ENCODE data around the gene LIN52. TPM values are rescaled to one million over a fixed set of nuclear protein-coding genes. Genes with fewer than 3 reads are reported as not detected.

Gene LIN52
- 1 to 10 TPM; 7.8 to 8.1 TPM for total RNA-seq

DNA sequence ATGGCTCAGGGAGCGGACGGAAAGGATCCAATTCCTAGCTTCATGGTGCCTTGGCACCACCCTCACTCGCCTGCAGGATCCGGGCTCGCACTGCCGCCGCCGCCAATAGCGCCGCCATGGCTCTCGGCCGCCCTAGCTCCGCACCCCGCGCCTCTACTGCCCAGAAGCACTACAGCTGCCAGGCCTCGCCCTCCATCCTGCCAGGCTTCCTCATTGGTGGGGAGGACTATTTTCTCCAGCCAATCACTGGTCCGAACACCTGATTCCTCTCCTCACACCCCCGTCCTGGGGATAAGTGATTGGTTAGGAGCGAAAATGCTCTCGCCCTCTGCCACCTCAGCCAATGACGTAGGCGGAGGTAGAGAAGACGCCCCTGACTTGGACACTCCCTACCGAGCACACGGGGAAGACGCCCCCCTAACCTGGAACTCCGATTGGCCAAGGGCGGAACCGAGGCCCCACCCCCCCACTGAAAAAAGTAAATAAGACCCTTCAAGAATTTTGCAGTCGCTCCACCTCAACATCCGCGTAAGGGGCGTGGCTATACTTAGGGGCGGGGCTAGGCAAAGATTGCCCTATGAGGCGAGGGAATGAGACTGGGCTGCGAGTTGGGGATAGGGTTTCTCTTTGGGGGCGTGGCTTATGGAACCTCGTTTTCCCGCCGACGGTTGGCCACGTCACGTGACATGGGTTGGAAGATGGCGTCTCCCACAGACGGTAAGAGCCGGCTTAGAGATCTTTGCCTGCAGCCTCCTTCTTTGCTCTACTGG is at the start of gene LIN52, which contains the start of gene ALDH6A1:
TSS of gene LIN52 (plus strand) at position 680 of the 770 bp plus-strand sequence. CDS start at position 699, 19 bp downstream.
TSS of gene ALDH6A1 (minus strand) at position 177 of the 770 bp plus-strand sequence. CDS start at position 118, 59 bp downstream.
- DNase-seq (ENCODE audit: low spot score) = peak; percentile 100
- Histone ChIP-seq H3K27me3 (replicated peaks; ENCODE audit: insufficient read depth) (no peaks in the 10 kb centered on the region), H3K4me1 (replicated peaks) (no peaks in the 10 kb centered on the region), H3K36me3 (no peaks in the 10 kb centered on the region), H3K9me3 (no peaks in the 10 kb centered on the region), H3K27ac (peak within 1 kb of the TSS; percentile 93 to 94), H3K4me3 (peak within 1 kb of the TSS; percentile 64 to 92)
- TF ChIP-seq, protein P1, sequence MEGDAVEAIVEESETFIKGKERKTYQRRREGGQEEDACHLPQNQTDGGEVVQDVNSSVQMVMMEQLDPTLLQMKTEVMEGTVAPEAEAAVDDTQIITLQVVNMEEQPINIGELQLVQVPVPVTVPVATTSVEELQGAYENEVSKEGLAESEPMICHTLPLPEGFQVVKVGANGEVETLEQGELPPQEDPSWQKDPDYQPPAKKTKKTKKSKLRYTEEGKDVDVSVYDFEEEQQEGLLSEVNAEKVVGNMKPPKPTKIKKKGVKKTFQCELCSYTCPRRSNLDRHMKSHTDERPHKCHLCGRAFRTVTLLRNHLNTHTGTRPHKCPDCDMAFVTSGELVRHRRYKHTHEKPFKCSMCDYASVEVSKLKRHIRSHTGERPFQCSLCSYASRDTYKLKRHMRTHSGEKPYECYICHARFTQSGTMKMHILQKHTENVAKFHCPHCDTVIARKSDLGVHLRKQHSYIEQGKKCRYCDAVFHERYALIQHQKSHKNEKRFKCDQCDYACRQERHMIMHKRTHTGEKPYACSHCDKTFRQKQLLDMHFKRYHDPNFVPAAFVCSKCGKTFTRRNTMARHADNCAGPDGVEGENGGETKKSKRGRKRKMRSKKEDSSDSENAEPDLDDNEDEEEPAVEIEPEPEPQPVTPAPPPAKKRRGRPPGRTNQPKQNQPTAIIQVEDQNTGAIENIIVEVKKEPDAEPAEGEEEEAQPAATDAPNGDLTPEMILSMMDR (IDR thresholded peaks at IDR 0.05) = peak in 2 of 4 experiments; percentile 24 to 31
- TF ChIP-seq POLR2AphosphoS5 (IDR thresholded peaks at IDR 0.05) (peak; percentile 93), POLR2A (IDR thresholded peaks at IDR 0.05) (peak; percentile 98)
- intact Hi-C loops (cut with DNase I) = no loop called here
- WGBS = under 1% methylated on average over 46 of the region's 46 CpGs

DNA sequence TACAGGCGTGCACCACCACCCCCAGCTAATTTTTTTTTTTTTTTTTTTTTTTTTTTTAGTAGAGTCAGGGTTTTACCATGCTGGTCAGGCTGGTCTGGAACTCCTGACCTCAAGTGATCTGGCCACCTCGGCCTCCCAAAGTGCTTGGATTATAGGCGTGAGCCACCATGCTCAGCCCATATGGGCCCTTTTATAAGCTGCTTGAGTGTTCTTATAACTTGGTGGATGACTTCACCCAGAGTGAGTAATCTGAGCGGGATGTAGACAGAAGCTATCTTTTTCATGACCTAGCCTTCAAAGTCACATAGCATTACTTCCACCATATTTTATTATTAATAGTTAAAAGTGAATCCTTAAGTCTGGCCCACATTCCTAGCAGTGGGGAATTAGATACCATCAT is 49.2 kb upstream of the LIN52 start:
- Histone ChIP-seq H3K4me1 (replicated peaks) (no peaks in the 10 kb centered on the region), H3K4me3 (no peak overlapping the region), H3K27ac (no peak overlapping the region), H3K27me3 (replicated peaks; ENCODE audit: insufficient read depth) (no peaks in the 10 kb centered on the region), H3K9me3 (no peaks in the 10 kb centered on the region), H3K36me3 (no peaks in the 10 kb centered on the region)
- TF ChIP-seq POLR2A (IDR thresholded peaks at IDR 0.05) = no peak
- TF ChIP-seq, protein P1 (IDR thresholded peaks at IDR 0.05) = no peak
- TF ChIP-seq POLR2AphosphoS5 (IDR thresholded peaks at IDR 0.05) = no peak
- WGBS = 88% methylated on average over 4 of the region's 4 CpGs
- intact Hi-C loops (cut with DNase I) = no loop called here
- no peak for DNase-seq (ENCODE audit: low spot score)

DNA sequence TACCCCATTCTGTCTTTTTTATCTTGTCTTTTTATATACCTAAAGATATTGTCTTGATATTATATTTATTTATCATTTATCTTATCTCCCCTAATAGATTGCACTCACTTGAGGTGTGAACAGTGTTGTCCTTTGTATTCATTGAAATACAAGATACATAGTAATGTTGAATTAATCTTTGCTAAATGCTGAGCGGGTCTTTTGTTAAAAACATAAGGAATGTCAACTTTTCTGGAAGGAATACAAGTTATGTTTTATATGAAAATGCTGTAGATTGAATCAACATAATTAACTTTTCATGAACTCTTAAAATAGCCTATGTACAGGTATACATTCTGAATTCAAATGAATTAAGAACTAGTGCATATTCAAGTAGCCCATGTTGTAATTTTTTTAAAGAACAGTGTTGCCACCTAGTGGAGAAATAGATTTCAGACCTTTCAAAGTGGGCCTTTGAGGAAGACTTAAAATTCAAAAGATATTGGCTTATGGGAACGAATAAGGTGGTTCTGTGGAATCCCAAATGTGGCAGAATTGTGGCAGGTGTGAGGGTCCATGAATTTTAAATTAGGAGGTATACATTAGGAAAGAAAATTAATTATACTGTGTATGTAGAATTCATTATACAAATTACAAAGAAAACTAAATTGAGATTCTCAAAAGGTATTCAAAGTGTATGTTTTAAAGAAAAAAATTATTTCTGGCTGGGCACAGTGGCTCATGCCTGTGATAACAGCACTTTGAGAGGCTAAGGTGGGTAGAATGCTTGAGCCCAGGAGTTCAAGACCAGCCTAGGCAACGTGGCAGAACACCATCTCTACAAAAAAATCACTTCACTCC is 46.5 kb upstream of the LIN52 start:
- H3K36me3 ChIP-seq = no peaks in the 10 kb centered on the region
- WGBS = 66% methylated on average over 3 of the region's 3 CpGs
- no peak for DNase-seq (ENCODE audit: low spot score)
- H3K9me3 ChIP-seq = no peaks in the 10 kb centered on the region
- no peak overlapping the region for H3K4me3 ChIP-seq
- intact Hi-C loops (cut with DNase I) = no loop called here
- no peaks in the 10 kb centered on the region for H3K4me1 ChIP-seq (replicated peaks)
- no peaks in the 10 kb centered on the region for H3K27me3 ChIP-seq (replicated peaks; ENCODE audit: insufficient read depth)
- TF ChIP-seq POLR2AphosphoS5 (IDR thresholded peaks at IDR 0.05) = no peak
- TF ChIP-seq, protein P1 (IDR thresholded peaks at IDR 0.05) = peak; percentile 45 to 73 (median 66)
- no peak overlapping the region for H3K27ac ChIP-seq

- TF ChIP-seq POLR2A (IDR thresholded peaks at IDR 0.05) (no peak), POLR2AphosphoS5 (IDR thresholded peaks at IDR 0.05) (no peak)
- TF ChIP-seq, protein P1 (IDR thresholded peaks at IDR 0.05) = no peak
- Histone ChIP-seq H3K27ac (no peak overlapping the region), H3K27me3 (replicated peaks; ENCODE audit: insufficient read depth) (no peaks in the 10 kb centered on the region), H3K4me3 (no peak overlapping the region), H3K9me3 (no peaks in the 10 kb centered on the region), H3K4me1 (replicated peaks) (no peaks in the 10 kb centered on the region), H3K36me3 (no peaks in the 10 kb centered on the region)
- no peak for DNase-seq (ENCODE audit: low spot score)
- intact Hi-C loops (cut with DNase I) = no loop called here
- 45% methylated on average over 2 of the region's 2 CpGs for WGBS
Measured at GRCh38 chr14:74042296-74042695, 42.5 kb upstream of the LIN52 start.
